Large intestine (tissue), 3 donors: ENCODE data around the gene PHACTR1. TPM values are rescaled to one million over a fixed set of nuclear protein-coding genes. Genes with fewer than 3 reads are reported as not detected.

ENCODE experiments used
- DNase-seq, 2 donors: peaks; one replicate each; pipeline versions ENCODE4 v3.0.0 to v3.0.0-alpha.2; 2013
- H3K27ac ChIP-seq: one replicate; pipeline ENCODE4 v1.5.1; 2013; ENCODE audit warnings: low read length
- H3K27me3 ChIP-seq: 2 replicates; pipeline ENCODE4 v1.6.1; 2013; ENCODE audit warnings: low read length; ENCODE audit not compliant: control insufficient read depth, insufficient read depth
- H3K36me3 ChIP-seq: 2 replicates; pipeline ENCODE4 v1.6.1; 2013; ENCODE audit warnings: low read length; ENCODE audit not compliant: control insufficient read depth, insufficient read depth
- H3K4me1 ChIP-seq: one replicate; pipeline ENCODE4 v1.6.1; 2013; ENCODE audit warnings: low read length; ENCODE audit not compliant: control insufficient read depth, insufficient read depth
- H3K4me3 ChIP-seq: one replicate; pipeline ENCODE4 v1.5.1; 2013; ENCODE audit warnings: low read length
- H3K9me3 ChIP-seq: one replicate; pipeline ENCODE4 v1.6.1; 2013; ENCODE audit warnings: mild to moderate bottlenecking, low read depth, low read length, moderate library complexity; ENCODE audit not compliant: control insufficient read depth
- WGBS: methylation state at CpG from one replicate; pipeline ENCODE4 v1.1.5; 2013; ENCODE audit warnings: low lambda C conversion rate; ENCODE audit not compliant: insufficient coverage; 5-methylcytosine and 5-hydroxymethylcytosine counted together
- polyA plus RNA-seq: library from polyadenylated mRNA; unstranded; fragments of 120-200 nt; gene quantifications from one replicate; pipeline ENCODE4 v1.2.1, GENCODE V29; 2013

The PHACTR1 gene
- polyA plus RNA-seq, 1 donor = 5.5 TPM

DNA sequence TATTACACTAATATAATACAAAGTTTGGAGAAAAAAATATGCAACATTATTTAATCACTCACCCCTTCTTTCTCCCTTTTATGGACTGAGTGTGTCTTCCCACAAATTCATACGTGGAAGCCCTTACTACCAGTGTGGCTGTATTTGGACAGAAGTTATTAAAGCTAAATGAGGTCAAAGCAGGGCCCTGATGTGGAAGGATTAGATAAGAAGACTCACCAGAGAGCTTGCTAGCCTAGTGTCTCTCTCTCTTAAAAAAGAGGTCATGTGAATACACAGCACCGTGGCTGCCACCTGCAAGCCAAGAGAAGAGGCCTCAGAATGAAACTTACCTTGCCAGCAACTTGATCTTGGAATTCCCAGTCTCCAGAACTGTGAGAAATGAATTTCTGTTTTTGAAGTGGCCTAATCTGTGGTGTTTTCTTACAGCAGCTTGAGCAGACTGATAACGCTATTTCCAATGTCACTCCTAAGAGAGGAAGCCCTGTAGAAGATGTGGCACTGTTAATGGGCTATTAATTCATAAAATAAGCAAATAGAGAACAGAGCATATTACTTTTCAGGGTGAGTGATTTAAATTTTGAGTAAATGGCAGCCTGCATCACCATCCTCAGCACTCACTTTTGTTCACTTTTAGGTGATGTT lies 378.3 kb downstream of the PHACTR1 start:
- Histone ChIP-seq H3K9me3 (no peaks in the 10 kb centered on the region), H3K4me1 (no peaks in the 10 kb centered on the region)
- WGBS = no CpG with 5 or more reads among the region's 3 CpGs

DNA sequence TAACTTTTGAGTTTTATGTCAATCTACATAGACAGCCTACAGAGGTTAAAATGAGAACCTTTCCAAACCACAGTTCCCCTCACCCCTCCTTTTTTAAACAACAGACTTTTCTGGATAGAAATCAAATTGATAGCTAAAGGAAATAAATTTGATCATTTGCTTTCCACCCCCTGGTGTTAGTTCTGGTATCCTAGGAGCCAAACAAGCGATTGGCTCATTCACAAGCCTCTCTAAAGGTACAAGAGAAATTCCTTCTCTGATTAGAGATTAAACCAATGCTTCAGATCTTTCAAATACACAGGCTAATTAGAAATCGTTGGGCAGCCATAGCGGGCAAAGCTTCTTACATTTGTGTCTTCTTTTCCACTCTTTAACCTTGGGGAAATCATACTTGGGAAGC lies 379.5 kb downstream of the PHACTR1 start:
- Histone ChIP-seq H3K27me3 (no peaks in the 10 kb centered on the region), H3K36me3 (no peaks in the 10 kb centered on the region), H3K9me3 (no peaks in the 10 kb centered on the region), H3K4me1 (no peaks in the 10 kb centered on the region), H3K27ac (no peak overlapping the region), H3K4me3 (no peak overlapping the region)
- DNase-seq = no peak
- WGBS = no CpG with 5 or more reads among the region's 3 CpGs

More for the DNA sequence above, 378.3 kb downstream of the PHACTR1 start:
- H3K36me3 ChIP-seq = no peaks in the 10 kb centered on the region
- no peak for DNase-seq
- H3K4me3 ChIP-seq = no peak overlapping the region
- no peak overlapping the region for H3K27ac ChIP-seq
- no peaks in the 10 kb centered on the region for H3K27me3 ChIP-seq

DNA sequence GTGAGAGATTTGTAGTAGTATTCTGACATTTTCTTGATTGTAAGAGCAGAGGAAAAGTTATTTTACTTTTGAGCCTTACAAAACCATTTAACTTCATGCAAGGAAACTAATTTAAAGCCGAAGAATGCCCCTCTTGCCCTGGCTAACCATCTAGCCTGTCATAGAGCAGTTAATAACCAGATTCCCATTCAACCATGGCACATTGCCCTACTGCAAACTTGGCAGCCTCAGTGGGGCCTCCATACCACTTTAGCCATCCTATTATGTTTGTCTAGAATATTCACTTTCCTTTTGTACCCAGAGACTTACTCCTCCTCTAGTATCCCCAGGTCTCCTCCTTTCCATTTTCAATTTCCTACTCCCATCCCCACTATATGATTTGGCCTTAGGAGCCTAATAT lies 380.9 kb downstream of the PHACTR1 start:
- no peak for DNase-seq
- H3K36me3 ChIP-seq = no peaks in the 10 kb centered on the region
- H3K9me3 ChIP-seq = no peaks in the 10 kb centered on the region
- no peaks in the 10 kb centered on the region for H3K4me1 ChIP-seq
- 100% methylated on average over 1 of the region's 1 CpG for WGBS
- H3K4me3 ChIP-seq = no peak overlapping the region
- no peak overlapping the region for H3K27ac ChIP-seq
- peaks cover 3% of the 10 kb centered on the region for H3K27me3 ChIP-seq

DNA sequence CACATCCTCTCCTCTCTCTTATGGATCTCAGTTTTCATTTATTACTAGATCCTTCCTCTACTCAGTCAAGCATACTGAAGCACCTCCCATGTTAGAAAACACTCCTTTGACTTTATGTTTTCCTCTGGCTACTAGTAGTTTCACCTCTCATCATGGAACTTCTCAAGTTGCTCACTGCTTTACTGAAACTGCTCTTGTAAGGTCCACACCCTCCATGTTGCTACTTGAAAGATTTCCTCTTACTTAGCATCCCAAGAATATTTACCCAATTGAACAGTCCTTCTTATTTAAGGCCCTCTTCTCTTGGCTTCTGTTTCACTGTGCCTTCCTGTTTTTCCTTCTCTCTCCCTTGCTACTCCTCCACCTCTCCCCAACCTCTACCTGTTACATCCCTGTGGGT lies 381.4 kb downstream of the PHACTR1 start:
- H3K36me3 ChIP-seq = no peaks in the 10 kb centered on the region
- no peaks in the 10 kb centered on the region for H3K4me1 ChIP-seq
- H3K27me3 ChIP-seq = peaks cover 3% of the 10 kb centered on the region
- DNase-seq = no peak
- no peaks in the 10 kb centered on the region for H3K9me3 ChIP-seq
- H3K4me3 ChIP-seq = no peak overlapping the region
- no peak overlapping the region for H3K27ac ChIP-seq

DNA sequence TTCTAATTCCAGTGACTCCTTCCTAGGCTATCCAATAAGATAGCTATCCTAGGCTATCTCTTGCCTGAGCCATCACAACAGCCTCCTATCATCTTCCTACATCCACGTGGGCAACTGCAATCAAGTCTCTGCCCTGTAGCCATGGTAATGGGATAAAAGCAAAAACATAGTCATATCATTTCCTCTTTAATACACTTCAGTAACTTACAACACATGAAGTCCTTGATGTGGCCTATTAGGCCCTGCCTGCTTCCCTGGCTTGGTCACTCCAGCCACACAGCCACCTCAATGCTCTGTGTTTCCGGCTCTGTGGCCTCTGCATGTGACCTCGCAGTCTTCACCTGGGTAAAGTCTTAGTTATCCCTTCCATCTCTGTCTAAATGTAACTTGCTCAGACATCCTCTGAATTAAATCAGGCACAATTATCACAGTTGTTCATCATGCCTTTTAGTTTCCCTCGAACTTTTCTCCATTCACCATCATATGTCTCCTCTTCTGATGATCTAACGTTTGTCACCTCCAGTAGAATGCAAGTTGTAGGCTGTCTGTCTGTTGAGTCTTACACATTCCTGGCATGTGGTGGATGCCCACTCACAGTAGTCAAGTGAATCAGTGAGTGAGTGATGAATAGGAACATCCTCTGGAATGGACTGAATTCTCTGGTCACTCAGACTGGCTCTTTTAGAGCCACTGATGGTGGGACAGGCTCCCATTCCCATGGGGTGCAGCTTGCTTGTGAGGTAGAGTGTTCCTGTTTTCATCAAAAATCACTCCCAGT lies 382.4 kb downstream of the PHACTR1 start:
- Histone ChIP-seq H3K27me3 (peaks cover 3% of the 10 kb centered on the region), H3K4me1 (no peaks in the 10 kb centered on the region), H3K4me3 (no peak overlapping the region), H3K9me3 (no peaks in the 10 kb centered on the region), H3K27ac (no peak overlapping the region), H3K36me3 (no peaks in the 10 kb centered on the region)
- WGBS = no CpG with 5 or more reads among the region's 5 CpGs
- DNase-seq = no peak

DNA sequence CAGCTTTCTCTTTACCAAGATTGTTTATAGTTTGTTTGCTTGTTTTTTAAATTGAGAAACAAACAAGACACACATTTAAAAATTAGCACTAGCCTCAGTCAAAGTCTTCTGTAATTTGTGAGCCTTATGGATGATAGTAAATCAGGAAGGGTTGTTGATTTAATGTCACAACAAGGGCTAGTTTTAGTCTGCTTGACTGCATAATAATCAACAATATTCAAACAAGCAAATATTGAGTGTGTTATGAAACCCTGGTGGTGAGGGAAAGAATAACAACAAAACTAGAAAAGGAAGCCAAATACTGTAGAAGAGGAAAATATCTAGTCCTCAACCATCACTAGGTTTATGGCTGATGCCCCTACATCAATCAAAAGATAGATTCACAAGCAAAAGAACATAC lies 383.2 kb downstream of the PHACTR1 start:
- no peaks in the 10 kb centered on the region for H3K36me3 ChIP-seq
- no peaks in the 10 kb centered on the region for H3K9me3 ChIP-seq
- H3K4me3 ChIP-seq = no peak overlapping the region
- no peak overlapping the region for H3K27ac ChIP-seq
- no peaks in the 10 kb centered on the region for H3K4me1 ChIP-seq
- DNase-seq = no peak
- peaks cover 3% of the 10 kb centered on the region for H3K27me3 ChIP-seq

DNA sequence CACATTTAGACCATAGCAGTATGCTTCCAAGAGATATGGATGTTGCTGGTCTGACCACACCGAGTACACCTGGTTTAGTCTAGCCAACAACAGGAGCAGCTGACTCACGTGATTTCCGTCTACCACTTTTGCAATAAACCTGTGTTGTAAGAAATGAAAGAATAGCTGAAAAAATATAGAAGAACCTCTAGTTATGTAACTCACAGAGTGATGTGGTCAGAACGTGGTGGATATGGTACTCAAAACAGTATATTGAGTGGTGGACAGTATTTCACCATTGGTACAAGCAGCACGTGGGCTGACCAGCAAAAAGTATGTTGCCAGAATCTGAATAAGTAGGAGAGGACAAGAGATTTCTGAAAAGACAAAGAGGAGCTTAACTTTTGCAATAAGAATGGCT lies 384.8 kb downstream of the PHACTR1 start:
- Histone ChIP-seq H3K4me1 (no peaks in the 10 kb centered on the region), H3K4me3 (no peak overlapping the region), H3K27me3 (peaks cover 3% of the 10 kb centered on the region), H3K9me3 (no peaks in the 10 kb centered on the region), H3K36me3 (no peaks in the 10 kb centered on the region), H3K27ac (no peak overlapping the region)
- DNase-seq = no peak
- WGBS = 100% methylated on average over 4 of the region's 5 CpGs

DNA sequence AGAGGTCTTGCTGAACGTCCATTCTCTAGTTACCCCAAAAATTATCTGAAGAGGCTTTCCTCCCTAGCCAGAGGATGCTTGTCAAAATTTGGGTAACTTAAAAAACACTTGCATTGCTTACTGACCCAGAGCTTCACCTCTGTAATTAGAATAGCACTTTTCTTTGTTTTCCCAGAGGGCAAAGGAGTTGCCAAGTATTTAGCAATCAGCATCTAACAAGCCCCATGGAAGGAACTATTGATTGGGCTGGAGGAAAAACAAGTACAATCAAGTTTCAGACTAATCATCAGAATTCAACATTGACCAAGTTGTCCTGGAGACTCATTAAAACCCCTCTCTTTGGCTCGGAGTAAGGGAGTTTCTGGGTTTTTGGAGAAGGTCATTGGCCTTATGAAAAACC lies 385.4 kb downstream of the PHACTR1 start:
- Histone ChIP-seq H3K27me3 (peaks cover 3% of the 10 kb centered on the region), H3K36me3 (no peaks in the 10 kb centered on the region), H3K27ac (no peak overlapping the region), H3K4me1 (no peaks in the 10 kb centered on the region), H3K9me3 (no peaks in the 10 kb centered on the region), H3K4me3 (no peak overlapping the region)
- no CpG with 5 or more reads among the region's 2 CpGs for WGBS
- DNase-seq = no peak

DNA sequence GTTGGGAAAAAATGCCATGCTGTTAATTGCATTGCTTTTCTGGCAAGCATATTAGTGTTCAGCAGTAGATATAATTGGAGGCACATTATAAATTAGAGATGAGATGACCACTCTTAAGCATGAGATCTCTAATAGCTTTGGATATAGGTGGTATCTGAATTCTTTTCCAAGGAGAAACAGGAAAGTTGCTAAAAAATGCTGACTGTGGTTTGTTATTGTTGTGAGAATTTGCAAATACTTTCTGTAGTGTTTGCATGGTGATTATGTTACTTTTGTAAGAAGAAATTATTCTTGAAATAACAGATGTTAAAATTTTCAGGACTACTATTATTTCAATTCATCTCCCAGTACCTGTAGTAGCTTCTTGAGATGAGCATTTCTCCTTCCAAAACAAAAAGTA lies 386.6 kb downstream of the PHACTR1 start:
- no peak overlapping the region for H3K27ac ChIP-seq
- H3K36me3 ChIP-seq = no peaks in the 10 kb centered on the region
- H3K4me1 ChIP-seq = no peaks in the 10 kb centered on the region
- no peak for DNase-seq
- no peak overlapping the region for H3K4me3 ChIP-seq
- H3K27me3 ChIP-seq = peaks cover 3% of the 10 kb centered on the region
- no peaks in the 10 kb centered on the region for H3K9me3 ChIP-seq

DNA sequence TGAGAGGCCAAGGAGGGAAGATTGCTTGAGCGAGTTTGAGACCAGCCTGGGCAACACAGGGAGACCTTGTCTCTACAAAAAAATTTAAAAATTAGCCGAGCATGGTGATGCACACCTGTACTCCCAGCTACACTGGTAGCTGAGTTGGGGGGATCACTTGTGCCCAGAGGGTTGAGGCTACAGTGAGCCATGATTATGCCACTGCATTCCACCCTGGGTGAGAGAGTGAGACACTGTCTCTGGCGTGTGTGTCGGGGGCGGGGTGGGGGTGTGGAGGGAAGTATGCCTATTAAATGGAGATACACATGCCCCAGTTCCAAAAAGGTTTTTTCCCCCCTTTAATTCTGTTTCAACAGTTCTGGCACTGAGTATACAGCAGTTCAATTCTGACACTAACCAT lies 388.6 kb downstream of the PHACTR1 start:
- WGBS = no CpG with 5 or more reads among the region's 5 CpGs
- H3K36me3 ChIP-seq = no peaks in the 10 kb centered on the region
- H3K4me1 ChIP-seq = no peaks in the 10 kb centered on the region
- no peak for DNase-seq
- H3K27me3 ChIP-seq = peaks cover 3% of the 10 kb centered on the region
- peaks cover 3% of the 10 kb centered on the region for H3K9me3 ChIP-seq
- H3K4me3 ChIP-seq = no peak overlapping the region
- no peak overlapping the region for H3K27ac ChIP-seq

DNA sequence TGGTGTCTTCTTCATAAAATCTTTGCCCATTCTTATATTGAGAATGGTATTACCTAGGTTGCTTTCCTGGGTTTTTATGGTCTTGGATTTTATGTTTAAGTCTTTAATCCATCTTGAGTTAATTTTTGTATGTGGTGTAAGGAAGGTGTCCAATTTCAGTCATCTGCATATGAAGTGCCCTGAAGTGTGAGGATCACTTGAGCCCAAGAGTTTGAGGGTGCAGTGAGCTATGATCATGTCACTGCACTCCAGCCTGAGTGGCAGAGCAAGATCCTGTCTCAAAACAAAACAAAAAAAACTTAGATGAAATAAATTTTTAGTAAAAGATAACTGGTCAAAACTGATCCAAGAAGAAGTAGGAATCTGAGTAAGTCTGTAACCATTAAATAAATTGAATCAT lies 396.4 kb downstream of the PHACTR1 start:
- Histone ChIP-seq H3K9me3 (peaks cover 3% of the 10 kb centered on the region), H3K27me3 (no peaks in the 10 kb centered on the region), H3K27ac (no peak overlapping the region), H3K4me3 (no peak overlapping the region), H3K36me3 (no peaks in the 10 kb centered on the region), H3K4me1 (no peaks in the 10 kb centered on the region)
- no peak for DNase-seq
